GM23338 (cell line): Measurements from ENCODE around the gene LRMDA. TPM values are rescaled to one million over a fixed set of nuclear protein-coding genes. Genes with fewer than 3 reads are reported as not detected.

ENCODE experiments used
- ATAC-seq: fragments of 200-7000 bp; cut with Tn5 transposase; 3 replicates; pipeline ENCODE4 v1.9.1; 2020
- DNase-seq: peaks from one replicate; pipeline ENCODE4 v3.0.0-alpha.2; 2015; ENCODE audit warnings: low spot score
- H2AFZ ChIP-seq: fragments of 200-600 bp; sonication (generic); 2 replicates; pipeline ENCODE4 v1.8.0; 2016; ENCODE audit warnings: antibody characterized with exemption, mild to moderate bottlenecking, moderate library complexity
- H3F3A ChIP-seq: fragments of 200-600 bp; sonication (generic); replicated peaks from 2 replicates; pipeline ENCODE4 v1.8.0; 2017; ENCODE audit warnings: antibody characterized with exemption, mixed run types, low read depth
- H3K27ac ChIP-seq: fragments of 200-600 bp; sonication (generic); 2 replicates; pipeline ENCODE4 v1.6.1; 2016; ENCODE audit warnings: low read depth
- H3K27me3 ChIP-seq: fragments of 200-600 bp; sonication (generic); 2 replicates; pipeline ENCODE4 v1.8.0; 2016; ENCODE audit warnings: mild to moderate bottlenecking, mixed run types, moderate library complexity; ENCODE audit not compliant: insufficient read depth
- H3K36me3 ChIP-seq: fragments of 200-600 bp; sonication (generic); 2 replicates; pipeline ENCODE4 v1.8.0; 2016; ENCODE audit warnings: mild to moderate bottlenecking; ENCODE audit not compliant: insufficient read depth
- H3K4me1 ChIP-seq: fragments of 200-600 bp; sonication (generic); 2 replicates; pipeline ENCODE4 v1.8.0; 2016; ENCODE audit warnings: mild to moderate bottlenecking, moderate library complexity; ENCODE audit not compliant: insufficient read depth
- H3K4me2 ChIP-seq: fragments of 200-600 bp; sonication (generic); 2 replicates; pipeline ENCODE4 v1.7.1; 2017; ENCODE audit warnings: mixed run types
- H3K4me3 ChIP-seq: fragments of 200-600 bp; sonication (generic); 2 replicates; pipeline ENCODE4 v1.6.1; 2016; ENCODE audit warnings: mixed run types
- H3K79me2 ChIP-seq: fragments of 200-600 bp; sonication (generic); replicated peaks from 2 replicates; pipeline ENCODE4 v1.8.0; 2017; ENCODE audit warnings: mild to moderate bottlenecking; ENCODE audit not compliant: insufficient read depth
- H3K9me2 ChIP-seq: fragments of 200-600 bp; sonication (generic); 2 replicates; pipeline ENCODE4 v1.8.0; 2017; ENCODE audit not compliant: insufficient read depth
- H4K20me1 ChIP-seq: fragments of 200-600 bp; sonication (generic); replicated peaks from 2 replicates; pipeline ENCODE4 v1.8.0; 2017; ENCODE audit warnings: mild to moderate bottlenecking; ENCODE audit not compliant: insufficient read depth
- H3K27ac Mint-ChIP-seq: 2 replicates; pipeline ENCODE4 v1.8.0; 2020; ENCODE audit warnings: inconsistent platforms, mild to moderate bottlenecking, moderate library complexity, mixed read lengths
- H3K27me3 Mint-ChIP-seq: 3 replicates; pipeline ENCODE4 v1.8.0; 2022; ENCODE audit warnings: low read depth, mild to moderate bottlenecking, moderate library complexity, mixed read lengths, inconsistent platforms; ENCODE audit not compliant: insufficient read depth, poor library complexity
- H3K36me3 Mint-ChIP-seq: 3 replicates; pipeline ENCODE4 v1.8.0; 2021; ENCODE audit warnings: low read depth, mild to moderate bottlenecking, inconsistent platforms, moderate library complexity, mixed read lengths
- H3K4me1 Mint-ChIP-seq: 3 replicates; pipeline ENCODE4 v1.8.0; 2020; ENCODE audit warnings: mild to moderate bottlenecking, inconsistent platforms, mixed read lengths
- H3K4me3 Mint-ChIP-seq: 3 replicates; pipeline ENCODE4 v1.8.0; 2021; ENCODE audit warnings: moderate library complexity, mild to moderate bottlenecking, inconsistent platforms, mixed read lengths
- H3K9me3 Mint-ChIP-seq: 3 replicates; pipeline ENCODE4 v1.8.0; 2020; ENCODE audit warnings: moderate library complexity, mild to moderate bottlenecking, inconsistent platforms, mixed read lengths
- EZH2 ChIP-seq: fragments of 200-600 bp; sonication (generic); IDR thresholded peaks from one replicate; pipeline ENCODE4 v1.8.0; 2017; ENCODE audit warnings: antibody characterized with exemption, mild to moderate bottlenecking, low read depth; ENCODE audit not compliant: unreplicated experiment
- polyA plus RNA-seq: library from polyadenylated mRNA; unstranded; fragments of >200 nt; fragmentation: Nextera tagmentation; extraction: Ambion mirVana; gene quantifications from 2 replicates; pipeline ENCODE4 v1.2.1, GENCODE V29; 2016
- total RNA-seq: library from RNA; depleted of rRNA; stranded (reverse); fragments of >200 nt; shearing (Covaris generic); gene quantifications from 2 replicates; pipeline ENCODE4 v1.2.3, GENCODE V29; 2014
- TF ChIP-seq, protein P1 (sequence below): IDR thresholded peaks from one replicate; pipeline ENCODE4 v1.6.1; 2018; ENCODE audit warnings: antibody characterized with exemption; ENCODE audit not compliant: unreplicated experiment
- TF ChIP-seq, protein P2 (sequence below): IDR thresholded peaks from 2 replicates; pipeline ENCODE4 v1.6.1; 2016; ENCODE audit warnings: antibody characterized with exemption
- TF ChIP-seq, protein P3 (sequence below), 2 experiments: fragments of 200-600 bp in 1 of 2; sonication (generic) in 1 of 2; conservative IDR thresholded peaks; 2 replicates each; pipeline versions ENCODE4 v1.5.1 to v1.6.1; 2016 to 2017; ENCODE audit warnings: antibody characterized with exemption in 2 of 2, low read depth in 2 of 2, mild to moderate bottlenecking in 2 of 2, moderate library complexity in 1 of 2

LRMDA gene
- total and polyA plus RNA-seq, 2 experiments from 2014 or later: 0.90 to 1.8 TPM

DNA sequence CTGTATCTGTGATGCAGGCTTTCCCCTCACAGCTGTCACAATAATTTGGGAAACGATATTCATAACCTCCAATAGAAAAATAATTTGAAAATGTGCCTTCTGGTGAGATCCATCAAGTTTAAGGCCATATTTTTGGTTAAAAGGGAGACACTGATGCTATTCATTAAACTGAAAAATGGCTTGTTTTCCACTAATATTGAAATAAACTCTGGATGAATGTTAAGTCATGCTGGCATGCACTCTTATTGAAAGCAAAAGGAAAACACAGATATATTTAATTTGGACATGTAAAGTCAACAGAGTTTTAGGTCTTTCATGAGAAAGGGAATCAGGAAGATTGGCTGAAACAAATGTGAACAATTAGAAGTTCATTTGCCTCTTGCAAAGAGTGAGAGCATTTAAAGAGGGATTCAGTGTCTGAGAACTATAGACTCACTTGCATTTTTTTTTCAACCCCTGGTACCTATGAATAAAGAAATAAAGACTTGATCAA is 879.2 kb downstream of the LRMDA start:
- no peak for ATAC-seq
- TF ChIP-seq, protein P1, sequence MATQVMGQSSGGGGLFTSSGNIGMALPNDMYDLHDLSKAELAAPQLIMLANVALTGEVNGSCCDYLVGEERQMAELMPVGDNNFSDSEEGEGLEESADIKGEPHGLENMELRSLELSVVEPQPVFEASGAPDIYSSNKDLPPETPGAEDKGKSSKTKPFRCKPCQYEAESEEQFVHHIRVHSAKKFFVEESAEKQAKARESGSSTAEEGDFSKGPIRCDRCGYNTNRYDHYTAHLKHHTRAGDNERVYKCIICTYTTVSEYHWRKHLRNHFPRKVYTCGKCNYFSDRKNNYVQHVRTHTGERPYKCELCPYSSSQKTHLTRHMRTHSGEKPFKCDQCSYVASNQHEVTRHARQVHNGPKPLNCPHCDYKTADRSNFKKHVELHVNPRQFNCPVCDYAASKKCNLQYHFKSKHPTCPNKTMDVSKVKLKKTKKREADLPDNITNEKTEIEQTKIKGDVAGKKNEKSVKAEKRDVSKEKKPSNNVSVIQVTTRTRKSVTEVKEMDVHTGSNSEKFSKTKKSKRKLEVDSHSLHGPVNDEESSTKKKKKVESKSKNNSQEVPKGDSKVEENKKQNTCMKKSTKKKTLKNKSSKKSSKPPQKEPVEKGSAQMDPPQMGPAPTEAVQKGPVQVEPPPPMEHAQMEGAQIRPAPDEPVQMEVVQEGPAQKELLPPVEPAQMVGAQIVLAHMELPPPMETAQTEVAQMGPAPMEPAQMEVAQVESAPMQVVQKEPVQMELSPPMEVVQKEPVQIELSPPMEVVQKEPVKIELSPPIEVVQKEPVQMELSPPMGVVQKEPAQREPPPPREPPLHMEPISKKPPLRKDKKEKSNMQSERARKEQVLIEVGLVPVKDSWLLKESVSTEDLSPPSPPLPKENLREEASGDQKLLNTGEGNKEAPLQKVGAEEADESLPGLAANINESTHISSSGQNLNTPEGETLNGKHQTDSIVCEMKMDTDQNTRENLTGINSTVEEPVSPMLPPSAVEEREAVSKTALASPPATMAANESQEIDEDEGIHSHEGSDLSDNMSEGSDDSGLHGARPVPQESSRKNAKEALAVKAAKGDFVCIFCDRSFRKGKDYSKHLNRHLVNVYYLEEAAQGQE: no peak
- TF ChIP-seq, protein P2, sequence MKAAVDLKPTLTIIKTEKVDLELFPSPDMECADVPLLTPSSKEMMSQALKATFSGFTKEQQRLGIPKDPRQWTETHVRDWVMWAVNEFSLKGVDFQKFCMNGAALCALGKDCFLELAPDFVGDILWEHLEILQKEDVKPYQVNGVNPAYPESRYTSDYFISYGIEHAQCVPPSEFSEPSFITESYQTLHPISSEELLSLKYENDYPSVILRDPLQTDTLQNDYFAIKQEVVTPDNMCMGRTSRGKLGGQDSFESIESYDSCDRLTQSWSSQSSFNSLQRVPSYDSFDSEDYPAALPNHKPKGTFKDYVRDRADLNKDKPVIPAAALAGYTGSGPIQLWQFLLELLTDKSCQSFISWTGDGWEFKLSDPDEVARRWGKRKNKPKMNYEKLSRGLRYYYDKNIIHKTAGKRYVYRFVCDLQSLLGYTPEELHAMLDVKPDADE: no peak
- H2AFZ ChIP-seq: peak overlapping the region; percentile 34; the same call in 1 of the 2 replicates
- Mint-ChIP-seq H3K4me3 (no peak overlapping the region), H3K27ac (no peak overlapping the region), H3K4me1 (peaks cover 9% of the 10 kb centered on the region), H3K36me3 (no peaks in the 10 kb centered on the region), H3K27me3 (no peaks in the 10 kb centered on the region), H3K9me3 (no peaks in the 10 kb centered on the region)
- H3K27me3 ChIP-seq: no peaks in the 10 kb centered on the region
- H3F3A ChIP-seq: no peaks in the 10 kb centered on the region
- no peak for DNase-seq
- peaks cover 10% of the 10 kb centered on the region; the same call in 1 of the 2 replicates for H3K9me2 ChIP-seq
- no peaks in the 10 kb centered on the region for H3K79me2 ChIP-seq
- H3K4me3 ChIP-seq: no peak overlapping the region
- H3K36me3 ChIP-seq: no peaks in the 10 kb centered on the region
- peaks cover 7% of the 10 kb centered on the region; the same call in 1 of the 2 replicates for H3K4me1 ChIP-seq
- no peak overlapping the region for H3K4me2 ChIP-seq
- no peak overlapping the region for H3K27ac ChIP-seq
- H4K20me1 ChIP-seq: no peaks in the 10 kb centered on the region

DNA sequence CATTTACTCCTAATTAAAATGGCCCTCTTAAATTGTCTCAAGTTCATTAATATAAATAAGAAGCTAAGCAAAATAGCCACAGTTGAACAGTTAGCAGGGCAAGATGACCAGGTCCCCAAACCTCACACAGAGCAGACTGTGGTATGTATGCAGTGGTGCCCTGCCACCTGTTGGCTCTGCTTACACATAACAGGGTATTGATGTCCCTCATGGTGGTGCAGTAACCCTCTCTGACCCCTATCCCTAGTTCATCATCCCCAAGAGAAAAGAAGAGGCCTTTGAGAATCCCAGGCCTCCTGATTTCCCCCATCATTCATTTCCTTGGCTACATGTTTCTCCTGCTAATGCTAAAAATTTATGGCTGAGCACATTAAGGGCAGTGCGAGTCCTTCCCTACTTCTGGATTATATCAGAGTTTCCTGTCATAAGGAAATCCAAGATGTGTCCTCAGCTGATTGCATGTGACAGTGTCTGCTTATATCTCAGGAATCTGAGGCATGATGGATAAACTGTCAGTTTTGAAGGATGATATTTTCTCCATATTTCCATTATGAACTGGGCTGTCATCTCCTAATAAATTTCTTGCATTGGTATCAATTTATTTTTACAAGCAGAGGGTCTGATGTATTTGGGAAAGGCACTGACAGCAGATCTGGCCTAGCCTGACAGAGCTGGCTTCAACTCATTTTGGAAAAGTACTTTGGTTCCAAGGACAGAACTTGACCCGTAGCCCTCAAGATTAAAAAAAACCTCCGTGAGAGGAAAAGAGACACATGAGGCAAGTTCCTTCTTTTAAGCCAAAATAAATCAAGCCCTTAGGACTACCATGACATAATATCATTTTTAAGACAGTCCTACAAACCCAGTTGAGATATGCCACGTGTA is 880.6 kb downstream of the LRMDA start:
- H4K20me1 ChIP-seq: no peaks in the 10 kb centered on the region
- Mint-ChIP-seq H3K36me3 (no peaks in the 10 kb centered on the region), H3K9me3 (no peaks in the 10 kb centered on the region), H3K4me3 (no peak overlapping the region), H3K4me1 (peaks cover 9% of the 10 kb centered on the region), H3K27ac (no peak overlapping the region), H3K27me3 (peaks cover 2% of the 10 kb centered on the region)
- no peaks in the 10 kb centered on the region for H3F3A ChIP-seq
- no peaks in the 10 kb centered on the region for H3K36me3 ChIP-seq
- peak; percentile 98 for ATAC-seq
- peak; percentile 81 for DNase-seq
- TF ChIP-seq, protein P3, sequence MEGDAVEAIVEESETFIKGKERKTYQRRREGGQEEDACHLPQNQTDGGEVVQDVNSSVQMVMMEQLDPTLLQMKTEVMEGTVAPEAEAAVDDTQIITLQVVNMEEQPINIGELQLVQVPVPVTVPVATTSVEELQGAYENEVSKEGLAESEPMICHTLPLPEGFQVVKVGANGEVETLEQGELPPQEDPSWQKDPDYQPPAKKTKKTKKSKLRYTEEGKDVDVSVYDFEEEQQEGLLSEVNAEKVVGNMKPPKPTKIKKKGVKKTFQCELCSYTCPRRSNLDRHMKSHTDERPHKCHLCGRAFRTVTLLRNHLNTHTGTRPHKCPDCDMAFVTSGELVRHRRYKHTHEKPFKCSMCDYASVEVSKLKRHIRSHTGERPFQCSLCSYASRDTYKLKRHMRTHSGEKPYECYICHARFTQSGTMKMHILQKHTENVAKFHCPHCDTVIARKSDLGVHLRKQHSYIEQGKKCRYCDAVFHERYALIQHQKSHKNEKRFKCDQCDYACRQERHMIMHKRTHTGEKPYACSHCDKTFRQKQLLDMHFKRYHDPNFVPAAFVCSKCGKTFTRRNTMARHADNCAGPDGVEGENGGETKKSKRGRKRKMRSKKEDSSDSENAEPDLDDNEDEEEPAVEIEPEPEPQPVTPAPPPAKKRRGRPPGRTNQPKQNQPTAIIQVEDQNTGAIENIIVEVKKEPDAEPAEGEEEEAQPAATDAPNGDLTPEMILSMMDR (conservative IDR thresholded peaks at IDR 0.05; ENCODE audit: low read depth in 2 of 2): peak; percentile 69 to 87
- TF ChIP-seq EZH2: no peak
- no peak overlapping the region for H3K27ac ChIP-seq
- peaks cover 7% of the 10 kb centered on the region; the same call in 1 of the 2 replicates for H3K4me1 ChIP-seq
- no peak overlapping the region for H3K4me3 ChIP-seq
- no peak overlapping the region for H2AFZ ChIP-seq
- no peak overlapping the region for H3K4me2 ChIP-seq
- peaks cover 10% of the 10 kb centered on the region; the same call in 1 of the 2 replicates for H3K9me2 ChIP-seq
- no peaks in the 10 kb centered on the region for H3K79me2 ChIP-seq
- H3K27me3 ChIP-seq: no peaks in the 10 kb centered on the region
